SK-N-SH treated with all-trans-retinoic acid at 6 μM for 48 hours (cell line): ENCODE measurements around the gene GPC5.

Source experiments
- ATAC-seq: fragments of 200-7000 bp; cut with Tn5 transposase; 3 replicates; pipeline ENCODE4 v1.9.1; 2020; ENCODE audit warnings: mild to moderate bottlenecking, moderate library complexity
- ARNTL ChIP-seq: fragments of 450-650 bp; formaldehyde crosslinking; IDR thresholded peaks from 2 replicates; pipeline ENCODE4 v1.5.0; 2020; ENCODE audit warnings: low read depth, mild to moderate bottlenecking, moderate library complexity, borderline replicate concordance
- BACH2 ChIP-seq: fragments of 250-450 bp; sonication (Bioruptor Pico); IDR thresholded peaks from 2 replicates; pipeline ENCODE4 v1.9.0; 2021; ENCODE audit warnings: mild to moderate bottlenecking, borderline replicate concordance
- CSDC2 ChIP-seq: fragments of 250-450 bp; sonication (Bioruptor Pico); IDR thresholded peaks from 2 replicates; pipeline ENCODE4 v1.5.0; 2020; ENCODE audit warnings: mild to moderate bottlenecking, moderate library complexity
- ESRRG ChIP-seq: fragments of 250-450 bp; sonication (Bioruptor Pico); IDR thresholded peaks from 2 replicates; pipeline ENCODE4 v1.6.1; 2021; ENCODE audit warnings: mild to moderate bottlenecking
- GLIS3 ChIP-seq: fragments of 250-450 bp; sonication (Bioruptor Pico); IDR thresholded peaks from 2 replicates; pipeline ENCODE4 v1.5.0; 2020; ENCODE audit warnings: mild to moderate bottlenecking, moderate library complexity
- ISL1 ChIP-seq: fragments of 250-450 bp; sonication (Bioruptor Pico); IDR thresholded peaks from 2 replicates; pipeline ENCODE4 v2.1.2; 2022; ENCODE audit warnings: mild to moderate bottlenecking, moderate library complexity
- PPARA ChIP-seq: fragments of 250-450 bp; sonication (Bioruptor Pico); IDR thresholded peaks from 2 replicates; pipeline ENCODE4 v1.5.0; 2020; ENCODE audit warnings: mild to moderate bottlenecking, borderline replicate concordance
- RARB ChIP-seq: fragments of 250-450 bp; sonication (Bioruptor Pico); IDR thresholded peaks from 2 replicates; pipeline ENCODE4 v1.8.0; 2021; ENCODE audit warnings: mild to moderate bottlenecking, moderate library complexity
- SNAI2 ChIP-seq: fragments of 250-450 bp; sonication (Bioruptor Pico); IDR thresholded peaks from 2 replicates; pipeline ENCODE4 v1.5.0; 2020; ENCODE audit warnings: mild to moderate bottlenecking, moderate library complexity
- TCF4 ChIP-seq: fragments of 250-450 bp; sonication (Bioruptor Pico); IDR thresholded peaks from 2 replicates; pipeline ENCODE4 v1.8.0; 2021; ENCODE audit warnings: mild to moderate bottlenecking, moderate library complexity, borderline replicate concordance
- TOX ChIP-seq: fragments of 250-450 bp; sonication (Bioruptor Pico); IDR thresholded peaks from 2 replicates; pipeline ENCODE4 v1.8.0; 2021; ENCODE audit warnings: mild to moderate bottlenecking, moderate library complexity, borderline replicate concordance
- ZC3H10 ChIP-seq: fragments of 250-450 bp; sonication (Bioruptor Pico); IDR thresholded peaks from 2 replicates; pipeline ENCODE4 v1.5.1; 2021; ENCODE audit warnings: mild to moderate bottlenecking, moderate library complexity
- ZFP3 ChIP-seq: fragments of 250-450 bp; sonication (Bioruptor Pico); IDR thresholded peaks from 2 replicates; pipeline ENCODE4 v1.5.0; 2020; ENCODE audit warnings: mild to moderate bottlenecking, moderate library complexity
- ZFP30 ChIP-seq: fragments of 450-650 bp; formaldehyde crosslinking; IDR thresholded peaks from 2 replicates; pipeline ENCODE4 v1.5.0; 2022; ENCODE audit warnings: mild to moderate bottlenecking, moderate library complexity
- ZNF565 ChIP-seq: fragments of 450-650 bp; formaldehyde crosslinking; conservative IDR thresholded peaks from 2 replicates; pipeline ENCODE4 v1.5.0; 2020; ENCODE audit warnings: low read depth, mild to moderate bottlenecking, moderate library complexity
- ZNF70 ChIP-seq: fragments of 450-650 bp; formaldehyde crosslinking; IDR thresholded peaks from 2 replicates; pipeline ENCODE4 v1.5.0; 2020; ENCODE audit warnings: mild to moderate bottlenecking, moderate library complexity
- TF ChIP-seq, protein P1 (sequence below): fragments of 250-450 bp; sonication (Bioruptor Pico); IDR thresholded peaks from 2 replicates; pipeline ENCODE4 v1.8.0; 2020; ENCODE audit warnings: mild to moderate bottlenecking, moderate library complexity, borderline replicate concordance
- TF ChIP-seq, protein P2 (sequence below): fragments of 250-450 bp; sonication (Bioruptor Pico); IDR thresholded peaks from 2 replicates; pipeline ENCODE4 v1.5.1; 2020; ENCODE audit warnings: low read depth, mild to moderate bottlenecking, moderate library complexity
- TF ChIP-seq, protein P3 (sequence below): fragments of 250-450 bp; sonication (Bioruptor Pico); IDR thresholded peaks from 2 replicates; pipeline ENCODE4 v1.5.0; 2020; ENCODE audit warnings: mild to moderate bottlenecking, moderate library complexity
- TF ChIP-seq, protein P4 (sequence below): fragments of 250-450 bp; sonication (Bioruptor Pico); IDR thresholded peaks from 2 replicates; pipeline ENCODE4 v1.8.0; 2021; ENCODE audit warnings: low read depth, mild to moderate bottlenecking, moderate library complexity, borderline replicate concordance

Gene GPC5

DNA sequence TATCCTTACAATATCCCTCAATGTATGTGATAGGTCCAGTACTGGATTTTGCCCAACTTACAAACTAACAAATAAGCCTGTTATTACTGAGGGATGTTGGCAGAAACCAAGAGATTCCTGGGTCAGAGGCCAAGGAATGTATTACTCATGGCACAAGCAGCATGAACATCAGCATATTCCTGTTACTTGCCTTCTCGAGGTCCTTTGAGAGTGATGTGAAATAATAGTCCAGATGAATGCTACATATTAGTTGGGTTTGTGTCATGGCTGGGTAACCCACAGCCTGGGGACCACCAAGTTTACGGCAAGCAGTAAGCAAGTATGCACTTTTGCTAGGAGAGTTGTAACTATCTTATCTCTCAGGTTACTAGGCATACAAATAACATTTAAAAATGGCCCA lies 1443.7 kb downstream of the GPC5 start:
- TF ChIP-seq TOX (CRISPR knock-in tag) (no peak), ISL1 (no peak), ESRRG (no peak), ZNF70 (CRISPR knock-in tag) (no peak)
- TF ChIP-seq, protein P1, sequence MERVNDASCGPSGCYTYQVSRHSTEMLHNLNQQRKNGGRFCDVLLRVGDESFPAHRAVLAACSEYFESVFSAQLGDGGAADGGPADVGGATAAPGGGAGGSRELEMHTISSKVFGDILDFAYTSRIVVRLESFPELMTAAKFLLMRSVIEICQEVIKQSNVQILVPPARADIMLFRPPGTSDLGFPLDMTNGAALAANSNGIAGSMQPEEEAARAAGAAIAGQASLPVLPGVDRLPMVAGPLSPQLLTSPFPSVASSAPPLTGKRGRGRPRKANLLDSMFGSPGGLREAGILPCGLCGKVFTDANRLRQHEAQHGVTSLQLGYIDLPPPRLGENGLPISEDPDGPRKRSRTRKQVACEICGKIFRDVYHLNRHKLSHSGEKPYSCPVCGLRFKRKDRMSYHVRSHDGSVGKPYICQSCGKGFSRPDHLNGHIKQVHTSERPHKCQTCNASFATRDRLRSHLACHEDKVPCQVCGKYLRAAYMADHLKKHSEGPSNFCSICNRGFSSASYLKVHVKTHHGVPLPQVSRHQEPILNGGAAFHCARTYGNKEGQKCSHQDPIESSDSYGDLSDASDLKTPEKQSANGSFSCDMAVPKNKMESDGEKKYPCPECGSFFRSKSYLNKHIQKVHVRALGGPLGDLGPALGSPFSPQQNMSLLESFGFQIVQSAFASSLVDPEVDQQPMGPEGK, result no peak
- TF ChIP-seq, all 23 proteins: peak for 0
- ATAC-seq, result peak; percentile 84

DNA sequence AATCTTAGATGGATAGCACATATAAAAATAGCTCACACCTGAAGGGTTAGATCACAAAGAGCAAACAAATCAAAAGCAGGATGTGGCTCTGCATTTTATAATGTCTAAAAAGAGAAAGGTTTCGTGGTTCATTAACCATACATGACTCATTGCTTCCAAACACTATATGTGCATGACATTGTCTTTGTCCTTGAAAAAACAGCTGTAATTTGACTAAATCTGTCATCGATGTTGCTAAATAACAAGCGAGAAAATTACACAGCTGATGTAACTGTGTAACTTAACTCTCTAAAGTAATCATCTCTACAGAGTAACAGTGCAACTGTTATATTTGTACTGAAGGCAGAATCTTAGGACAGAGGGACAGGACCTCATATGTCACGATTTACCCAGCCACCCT lies 1445.1 kb downstream of the GPC5 start:
- TF ChIP-seq TOX (CRISPR knock-in tag), result 0 out of 2 replicates have a peak, but pooled peaks have one; percentile 16
- TF ChIP-seq, protein P1, result no peak
- ATAC-seq, result peak; percentile 71

DNA sequence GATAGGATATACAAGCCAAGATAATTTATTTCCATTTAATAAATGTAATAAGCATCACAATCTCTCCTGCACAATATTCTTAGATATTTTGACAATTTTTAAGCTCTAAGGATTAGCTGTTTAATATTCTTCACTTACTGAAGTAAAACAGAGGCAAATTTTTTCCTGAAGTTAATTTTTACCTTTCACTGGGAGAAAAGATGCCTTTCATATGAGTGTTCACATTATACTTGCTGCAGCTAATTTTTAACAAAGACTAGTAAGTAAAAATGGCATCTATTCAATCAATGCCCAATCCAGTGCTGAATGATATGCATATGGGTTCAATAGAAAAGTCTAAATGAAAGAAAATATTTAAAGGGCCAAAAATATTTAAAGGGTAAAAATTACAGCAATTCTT lies 1451.0 kb downstream of the GPC5 start:
- no peak for ATAC-seq
- TF ChIP-seq ZNF70 (CRISPR knock-in tag), result no peak
- TF ChIP-seq, protein P2, sequence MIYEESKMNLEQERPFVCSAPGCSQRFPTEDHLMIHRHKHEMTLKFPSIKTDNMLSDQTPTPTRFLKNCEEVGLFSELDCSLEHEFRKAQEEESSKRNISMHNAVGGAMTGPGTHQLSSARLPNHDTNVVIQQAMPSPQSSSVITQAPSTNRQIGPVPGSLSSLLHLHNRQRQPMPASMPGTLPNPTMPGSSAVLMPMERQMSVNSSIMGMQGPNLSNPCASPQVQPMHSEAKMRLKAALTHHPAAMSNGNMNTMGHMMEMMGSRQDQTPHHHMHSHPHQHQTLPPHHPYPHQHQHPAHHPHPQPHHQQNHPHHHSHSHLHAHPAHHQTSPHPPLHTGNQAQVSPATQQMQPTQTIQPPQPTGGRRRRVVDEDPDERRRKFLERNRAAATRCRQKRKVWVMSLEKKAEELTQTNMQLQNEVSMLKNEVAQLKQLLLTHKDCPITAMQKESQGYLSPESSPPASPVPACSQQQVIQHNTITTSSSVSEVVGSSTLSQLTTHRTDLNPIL (CRISPR knock-in tag), result no peak
- TF ChIP-seq GLIS3 (CRISPR knock-in tag), result no peak
- TF ChIP-seq PPARA (CRISPR knock-in tag), result no peak
- TF ChIP-seq TCF4, result no peak
- TF ChIP-seq ZFP3 (CRISPR knock-in tag), result no peak
- TF ChIP-seq, protein P3, sequence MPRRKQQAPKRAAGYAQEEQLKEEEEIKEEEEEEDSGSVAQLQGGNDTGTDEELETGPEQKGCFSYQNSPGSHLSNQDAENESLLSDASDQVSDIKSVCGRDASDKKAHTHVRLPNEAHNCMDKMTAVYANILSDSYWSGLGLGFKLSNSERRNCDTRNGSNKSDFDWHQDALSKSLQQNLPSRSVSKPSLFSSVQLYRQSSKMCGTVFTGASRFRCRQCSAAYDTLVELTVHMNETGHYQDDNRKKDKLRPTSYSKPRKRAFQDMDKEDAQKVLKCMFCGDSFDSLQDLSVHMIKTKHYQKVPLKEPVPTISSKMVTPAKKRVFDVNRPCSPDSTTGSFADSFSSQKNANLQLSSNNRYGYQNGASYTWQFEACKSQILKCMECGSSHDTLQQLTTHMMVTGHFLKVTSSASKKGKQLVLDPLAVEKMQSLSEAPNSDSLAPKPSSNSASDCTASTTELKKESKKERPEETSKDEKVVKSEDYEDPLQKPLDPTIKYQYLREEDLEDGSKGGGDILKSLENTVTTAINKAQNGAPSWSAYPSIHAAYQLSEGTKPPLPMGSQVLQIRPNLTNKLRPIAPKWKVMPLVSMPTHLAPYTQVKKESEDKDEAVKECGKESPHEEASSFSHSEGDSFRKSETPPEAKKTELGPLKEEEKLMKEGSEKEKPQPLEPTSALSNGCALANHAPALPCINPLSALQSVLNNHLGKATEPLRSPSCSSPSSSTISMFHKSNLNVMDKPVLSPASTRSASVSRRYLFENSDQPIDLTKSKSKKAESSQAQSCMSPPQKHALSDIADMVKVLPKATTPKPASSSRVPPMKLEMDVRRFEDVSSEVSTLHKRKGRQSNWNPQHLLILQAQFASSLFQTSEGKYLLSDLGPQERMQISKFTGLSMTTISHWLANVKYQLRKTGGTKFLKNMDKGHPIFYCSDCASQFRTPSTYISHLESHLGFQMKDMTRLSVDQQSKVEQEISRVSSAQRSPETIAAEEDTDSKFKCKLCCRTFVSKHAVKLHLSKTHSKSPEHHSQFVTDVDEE (CRISPR knock-in tag), result no peak
- TF ChIP-seq RARB, result no peak
- no peak for TF ChIP-seq ESRRG
- TF ChIP-seq ZC3H10, result no peak
- TF ChIP-seq ZFP30 (CRISPR knock-in tag), result no peak
- no peak for TF ChIP-seq BACH2 (CRISPR knock-in tag)
- no peak for TF ChIP-seq CSDC2 (CRISPR knock-in tag)
- no peak for TF ChIP-seq ZNF565
- TF ChIP-seq TOX (CRISPR knock-in tag), result no peak
- TF ChIP-seq SNAI2 (CRISPR knock-in tag), result no peak
- no peak for TF ChIP-seq ISL1
- TF ChIP-seq ARNTL (CRISPR knock-in tag), result no peak
- TF ChIP-seq, protein P4, sequence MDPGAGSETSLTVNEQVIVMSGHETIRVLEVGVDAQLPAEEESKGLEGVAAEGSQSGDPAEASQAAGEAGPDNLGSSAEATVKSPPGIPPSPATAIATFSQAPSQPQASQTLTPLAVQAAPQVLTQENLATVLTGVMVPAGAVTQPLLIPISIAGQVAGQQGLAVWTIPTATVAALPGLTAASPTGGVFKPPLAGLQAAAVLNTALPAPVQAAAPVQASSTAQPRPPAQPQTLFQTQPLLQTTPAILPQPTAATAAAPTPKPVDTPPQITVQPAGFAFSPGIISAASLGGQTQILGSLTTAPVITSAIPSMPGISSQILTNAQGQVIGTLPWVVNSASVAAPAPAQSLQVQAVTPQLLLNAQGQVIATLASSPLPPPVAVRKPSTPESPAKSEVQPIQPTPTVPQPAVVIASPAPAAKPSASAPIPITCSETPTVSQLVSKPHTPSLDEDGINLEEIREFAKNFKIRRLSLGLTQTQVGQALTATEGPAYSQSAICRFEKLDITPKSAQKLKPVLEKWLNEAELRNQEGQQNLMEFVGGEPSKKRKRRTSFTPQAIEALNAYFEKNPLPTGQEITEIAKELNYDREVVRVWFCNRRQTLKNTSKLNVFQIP (CRISPR knock-in tag), result no peak
